Hepatocyte (in vitro differentiated cells): ENCODE measurements around the gene AOAH.

Experiments used
- CTCF ChIP-seq: fragments of 200-600 bp; sonication (generic); IDR thresholded peaks from 2 replicates; pipeline ENCODE4 v1.5.1; 2016; ENCODE audit warnings: antibody characterized with exemption, mild to moderate bottlenecking; ENCODE audit not compliant: poor library complexity
- EZH2 ChIP-seq: fragments of 200-600 bp; sonication (generic); IDR thresholded peaks from 2 replicates; pipeline ENCODE4 v1.6.1; 2016; ENCODE audit warnings: antibody characterized with exemption, mild to moderate bottlenecking, borderline replicate concordance

GRCh38 chr7:36763132-36763816 lies 39.0 kb upstream of the AOAH start:
- TF ChIP-seq CTCF (no peak), EZH2 (no peak)
